Fibroblast of lung (primary cell): ENCODE results near the gene RAB3A. TPM values are rescaled to one million over a fixed set of nuclear protein-coding genes. Genes with fewer than 3 reads are reported as not detected.

ENCODE experiments used
- DNase-seq, 2 donors: peaks; one replicate each; pipeline versions ENCODE4 v3.0.0 to v3.0.0-alpha.2; 2010; ENCODE audit warnings: low read depth in 2 of 2
- H2AFZ ChIP-seq: 2 replicates; pipeline ENCODE4 v1.5.1; 2012; ENCODE audit warnings: low read length, control low read depth, inconsistent platforms
- H3K27ac ChIP-seq: 2 replicates; pipeline ENCODE4 v1.5.1; 2011; ENCODE audit warnings: low read length, control low read depth; ENCODE audit not compliant: insufficient read depth
- H3K27me3 ChIP-seq: 2 replicates; pipeline ENCODE4 v1.5.1; 2011; ENCODE audit warnings: mild to moderate bottlenecking, low read length; ENCODE audit not compliant: control insufficient read depth, insufficient read depth
- H3K36me3 ChIP-seq: 2 replicates; pipeline ENCODE4 v1.5.1; 2011; ENCODE audit warnings: low read length; ENCODE audit not compliant: control insufficient read depth, insufficient read depth
- H3K4me1 ChIP-seq: 2 replicates; pipeline ENCODE4 v1.5.1; 2011; ENCODE audit warnings: low read length; ENCODE audit not compliant: control insufficient read depth, insufficient read depth; ENCODE audit errors: extremely low read depth
- H3K4me2 ChIP-seq: 2 replicates; pipeline ENCODE4 v1.5.1; 2011; ENCODE audit warnings: low read length, control low read depth; ENCODE audit not compliant: insufficient read depth; ENCODE audit errors: extremely low read depth
- H3K4me3 ChIP-seq, 4 experiments: fragments of 200-600 bp in 1 of 4; sonication (generic) in 1 of 4; replicated peaks in 1 of 4; 2 replicates each; pipeline ENCODE4 v1.5.1; 2011 to 2016; ENCODE audit warnings: low read length in 4 of 4, low read depth in 3 of 4, mild to moderate bottlenecking in 3 of 4, control low read depth in 2 of 4, inconsistent platforms in 1 of 4, mixed read lengths in 1 of 4; ENCODE audit not compliant: insufficient read depth in 1 of 4; ENCODE audit errors: control extremely low read depth in 1 of 4
- H3K79me2 ChIP-seq: 2 replicates; pipeline ENCODE4 v1.5.1; 2012; ENCODE audit warnings: mild to moderate bottlenecking, low read length, inconsistent platforms; ENCODE audit not compliant: control insufficient read depth, insufficient read depth
- H3K9ac ChIP-seq: 2 replicates; pipeline ENCODE4 v1.5.1; 2011; ENCODE audit warnings: mild to moderate bottlenecking, low read length, control low read depth; ENCODE audit not compliant: insufficient read depth
- H3K9me3 ChIP-seq: 2 replicates; pipeline ENCODE4 v1.5.1; 2012; ENCODE audit warnings: low read depth, low read length; ENCODE audit not compliant: control insufficient read depth, insufficient read depth
- H4K20me1 ChIP-seq: 2 replicates; pipeline ENCODE4 v1.5.1; 2011; ENCODE audit warnings: low read length; ENCODE audit not compliant: control insufficient read depth, insufficient read depth; ENCODE audit errors: extremely low read depth
- CTCF ChIP-seq, 2 donors: IDR thresholded peaks in 1 of 2; conservative IDR thresholded peaks in 1 of 2; 1 replicate in 1 of 2; 2 replicates in 1 of 2; pipeline ENCODE4 v1.5.1; 2011 to 2012; ENCODE audit warnings: low read length in 2 of 2, control low read depth in 1 of 2, inconsistent platforms in 1 of 2, low read depth in 1 of 2, mild to moderate bottlenecking in 1 of 2
- EZH2 ChIP-seq: IDR thresholded peaks from 2 replicates; pipeline ENCODE4 v1.5.1; 2012; ENCODE audit warnings: low read length, control low read depth, mild to moderate bottlenecking; ENCODE audit errors: missing control alignments
- polyA plus RNA-seq, 2 donors: library from polyadenylated mRNA; depleted of rRNA in 1 of 2; stranded (reverse) in 1 of 2; unstranded in 1 of 2; fragments of >200 nt; gene quantifications; 2 replicates each; pipeline ENCODE4 v1.2.1, GENCODE V29; 2011 to 2012; ENCODE audit warnings: missing spikeins in 1 of 2
- total RNA-seq: library from RNA; depleted of rRNA; stranded (reverse); fragments of >200 nt; gene quantifications from 2 replicates; pipeline ENCODE4 v1.2.1, GENCODE V29; 2014

The RAB3A gene
- total and polyA plus RNA-seq, 2 donors (not counting 1 experiment from before 2014, with no cell fraction given): 2.0 to 3.6 TPM

GRCh38 chr19:18208098-18208951 lies 4.5 kb upstream of the RAB3A start:
- Histone ChIP-seq H2AFZ (no peak overlapping the region), H3K27me3 (no peaks in the 10 kb centered on the region), H3K36me3 (no peaks in the 10 kb centered on the region), H3K9ac (peak overlapping the region; percentile 37), H4K20me1 (no peaks in the 10 kb centered on the region), H3K27ac (peak overlapping the region; percentile 100), H3K79me2 (peaks cover 5% of the 10 kb centered on the region), H3K4me2 (peak overlapping the region; percentile 68), H3K9me3 (no peaks in the 10 kb centered on the region), H3K4me1 (peaks cover 21% of the 10 kb centered on the region), H3K4me3 (peak overlapping the region in 3 of 4 experiments; percentile 9 to 22 (median 15))
- peak; percentile 67 to 89 for DNase-seq
- TF ChIP-seq EZH2 (no peak), CTCF (conservative IDR thresholded peaks at IDR 0.05 in 1 of 2, IDR thresholded peaks at IDR 0.05 in 1 of 2; ENCODE audit: low read depth in 1 of 2, low read length in 2 of 2) (peak; percentile 40 to 48)

GRCh38 chr19:18206018-18206417 lies 2.2 kb upstream of the RAB3A start:
- Histone ChIP-seq H2AFZ (no peak overlapping the region), H3K9me3 (no peaks in the 10 kb centered on the region), H4K20me1 (no peaks in the 10 kb centered on the region), H3K9ac (peak overlapping the region; percentile 94), H3K79me2 (peaks cover 14% of the 10 kb centered on the region), H3K36me3 (peaks cover 5% of the 10 kb centered on the region), H3K27me3 (no peaks in the 10 kb centered on the region), H3K4me1 (peaks cover 23% of the 10 kb centered on the region), H3K4me2 (peak overlapping the region; percentile 64), H3K27ac (peak overlapping the region; percentile 100), H3K4me3 (no peak overlapping the region)
- DNase-seq: no peak
- TF ChIP-seq CTCF (conservative IDR thresholded peaks at IDR 0.05 in 1 of 2, IDR thresholded peaks at IDR 0.05 in 1 of 2; ENCODE audit: low read depth in 1 of 2, low read length in 2 of 2) (no peak), EZH2 (no peak)

GRCh38 chr19:18205200-18205892 lies 1.5 kb upstream of the RAB3A start:
- Histone ChIP-seq H3K4me3 (peak overlapping the region; percentile 66 to 82 (median 76)), H3K4me1 (peaks cover 23% of the 10 kb centered on the region), H3K9me3 (no peaks in the 10 kb centered on the region), H3K79me2 (peaks cover 14% of the 10 kb centered on the region), H2AFZ (no peak overlapping the region), H3K9ac (peak overlapping the region; percentile 94), H4K20me1 (no peaks in the 10 kb centered on the region), H3K4me2 (peak overlapping the region; percentile 64), H3K27me3 (no peaks in the 10 kb centered on the region), H3K36me3 (peaks cover 5% of the 10 kb centered on the region), H3K27ac (peak overlapping the region; percentile 100)
- no peak for TF ChIP-seq CTCF (conservative IDR thresholded peaks at IDR 0.05 in 1 of 2, IDR thresholded peaks at IDR 0.05 in 1 of 2; ENCODE audit: low read depth in 1 of 2, low read length in 2 of 2)
- peak; percentile 74 to 82 for DNase-seq
